ENCODE data around the gene CACHD1. TPM values are rescaled to one million over a fixed set of nuclear protein-coding genes. Genes with fewer than 3 reads are reported as not detected.

The CACHD1 gene
- total and polyA plus RNA-seq, 2 of the 4 experiments (the other 2 are of a cell fraction) = 2.9 to 5.9 TPM

- Histone ChIP-seq H2BK20ac (ENCODE audit: low read depth, low read length) (no peak overlapping the region), H4K20me1 (ENCODE audit: insufficient read depth, low read length) (no peaks in the 10 kb centered on the region), H4K91ac (ENCODE audit: insufficient read depth, low read depth, low read length) (no peak overlapping the region), H4K8ac (ENCODE audit: low read depth in 2 of 2, low read length in 2 of 2) (no peak overlapping the region), H2AFZ (replicated peaks; ENCODE audit: low read length, poor library complexity) (no peak overlapping the region), H3K14ac (replicated peaks; ENCODE audit: low read depth, low read length) (no peak overlapping the region), H3K4me2 (ENCODE audit: low read depth, low read length) (no peak overlapping the region), H3K27ac (ENCODE audit: insufficient read depth, low read length) (no peak overlapping the region), H3K4me1 (ENCODE audit: control insufficient read depth, insufficient read depth, low read length) (no peaks in the 10 kb centered on the region), H2BK120ac (ENCODE audit: low read depth, low read length) (no peak overlapping the region), H3K4ac (ENCODE audit: low read depth, low read length) (no peak overlapping the region), H3K79me1 (ENCODE audit: low read depth in 1 of 2, low read length in 2 of 2) (no peaks in the 10 kb centered on the region), H3K9me1 (ENCODE audit: insufficient read depth, low read length) (no peaks in the 10 kb centered on the region), H3K23ac (ENCODE audit: low read depth, low read length) (no peak overlapping the region), H4K5ac (ENCODE audit: low read depth, low read length) (no peak overlapping the region), H3K36me3 (ENCODE audit: control insufficient read depth, insufficient read depth, low read length) (no peaks in the 10 kb centered on the region), H3K4me3 (ENCODE audit: insufficient read depth, low read depth, low read length) (no peak overlapping the region), H3K56ac (ENCODE audit: extremely low read depth, insufficient read depth, low read length) (no peak overlapping the region), H3K9me3 (ENCODE audit: control insufficient read depth, insufficient read depth, low read length) (no peaks in the 10 kb centered on the region), H3K27me3 (ENCODE audit: control insufficient read depth, insufficient read depth, low read length) (peaks cover 6% of the 10 kb centered on the region), H2AK5ac (ENCODE audit: low read depth, low read length) (no peak overlapping the region), H2BK15ac (ENCODE audit: low read depth, low read length) (no peak overlapping the region), H3K9ac (ENCODE audit: low read depth, low read length) (no peak overlapping the region), H3K18ac (ENCODE audit: low read depth, low read length) (no peak overlapping the region), H2AK9ac (replicated peaks; ENCODE audit: low read depth, low read length, poor library complexity) (no peak overlapping the region), H2BK5ac (ENCODE audit: low read depth, low read length, poor library complexity, severe bottlenecking) (no peak overlapping the region)
- ATAC-seq (ENCODE audit: low read depth) (no peak), DNase-seq (no peak)
- POLR2A ChIA-PET (ENCODE audit: unreplicated experiment) = no interaction called here
- in situ Hi-C loops (cut with MboI; ENCODE audit: low sequenced_read_pairs) = no loop called here
- no TSS peak for BruUV-seq (replicated peaks)
- no peak for TF ChIP-seq RCOR1 (IDR thresholded peaks at IDR 0.05; ENCODE audit: insufficient replicate concordance, low read length)
- TF ChIP-seq POLR2A (IDR thresholded peaks at IDR 0.05; ENCODE audit: low read depth, low read length) = no peak
- no peak for TF ChIP-seq BHLHE40 (IDR thresholded peaks at IDR 0.05; ENCODE audit: low read depth, low read length)
- TF ChIP-seq SMC3 (IDR thresholded peaks at IDR 0.05; ENCODE audit: low read depth, low read length) = no peak
- no peak for TF ChIP-seq FOS (IDR thresholded peaks at IDR 0.05; ENCODE audit: low read depth, low read length)
- no peak for TF ChIP-seq RAD21 (IDR thresholded peaks at IDR 0.05; ENCODE audit: low read length)
- dilution Hi-C loops (cut with HindIII; ENCODE audit: low sequenced_read_pairs, unreplicated experiment) = no loop called here
- no CpG with 5 or more reads among the region's 5 CpGs for WGBS, 2 experiments (ENCODE audit: extremely low coverage in 2 of 2, insufficient read length in 1 of 2)
- intact Hi-C loops (cut with micrococcal nuclease) = no loop called here
- CTCF ChIA-PET = no interaction called here
Observed at GRCh38 chr1:64433308-64433707, 36.6 kb upstream of the CACHD1 start.
